ENCODE data around the gene SPAG4. TPM values are rescaled to one million over a fixed set of nuclear protein-coding genes. Genes with fewer than 3 reads are reported as not detected.

The SPAG4 gene, protein sequence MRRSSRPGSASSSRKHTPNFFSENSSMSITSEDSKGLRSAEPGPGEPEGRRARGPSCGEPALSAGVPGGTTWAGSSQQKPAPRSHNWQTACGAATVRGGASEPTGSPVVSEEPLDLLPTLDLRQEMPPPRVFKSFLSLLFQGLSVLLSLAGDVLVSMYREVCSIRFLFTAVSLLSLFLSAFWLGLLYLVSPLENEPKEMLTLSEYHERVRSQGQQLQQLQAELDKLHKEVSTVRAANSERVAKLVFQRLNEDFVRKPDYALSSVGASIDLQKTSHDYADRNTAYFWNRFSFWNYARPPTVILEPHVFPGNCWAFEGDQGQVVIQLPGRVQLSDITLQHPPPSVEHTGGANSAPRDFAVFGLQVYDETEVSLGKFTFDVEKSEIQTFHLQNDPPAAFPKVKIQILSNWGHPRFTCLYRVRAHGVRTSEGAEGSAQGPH
- total RNA-seq (0.85 TPM), polyA plus RNA-seq (4.4 TPM)
- long read RNA-seq, donor 1, result 0 reads
- long read RNA-seq, donor 2, partial matches to known transcripts, result 387 of 412 reads
- long read RNA-seq, donor 2, other reads (novel, unspliced or antisense), result 25 of 412 reads
- long read RNA-seq, donor 3, partial matches to known transcripts, result 0 of 1 reads
- long read RNA-seq, donor 3, other reads (novel, unspliced or antisense), result 0 of 1 reads
- long read RNA-seq, donor 4, result 0 reads
- long read RNA-seq, donor 5, result 0 reads
- long read RNA-seq, donor 6, result 0 reads
- long read RNA-seq, donor 7, result 0 reads
- long read RNA-seq, donor 8, result 0 reads
- long read RNA-seq, donor 9, result 0 reads
- long read RNA-seq, donor 10, result 0 reads

GRCh38 chr20:35615667-35616464 lies at the start of gene SPAG4:
Gene SPAG4, plus strand, starts transcription at chr20:35615829. Its CDS starts 175 bp downstream, at chr20:35616004.
- Histone ChIP-seq H3K36me3 (ENCODE audit: control insufficient read depth in 2 of 2, insufficient read depth in 2 of 2, low read length in 1 of 2) (peaks cover 0 to 2% of the 10 kb centered on the region in 2 donors), H3K9me3 (ENCODE audit: control insufficient read depth in 2 of 2, insufficient read depth in 1 of 2, low read length in 1 of 2) (peaks cover 0 to 16% of the 10 kb centered on the region in 2 donors), H3K27ac (ENCODE audit: low read depth in 1 of 2, low read length in 1 of 2) (peak within 1 kb of the TSS; percentile 67 to 78), H3K4me3 (ENCODE audit: low read length in 2 of 2) (peak within 1 kb of the TSS; percentile 46 to 52), H3K27me3 (ENCODE audit: control insufficient read depth in 2 of 2, insufficient read depth in 1 of 2, low read length in 1 of 2) (peaks cover 22 to 41% of the 10 kb centered on the region in 2 donors), H3K4me1 (ENCODE audit: control insufficient read depth in 2 of 2, insufficient read depth in 2 of 2, low read length in 2 of 2) (peaks cover 25 to 42% of the 10 kb centered on the region in 2 donors)
- WGBS, result under 1% methylated on average over 68 of the region's 68 CpGs
- DNase-seq (ENCODE audit: low read depth in 6 of 9, low spot score in 9 of 9), result peak; percentile 89 to 98 (median 96)

DNA sequence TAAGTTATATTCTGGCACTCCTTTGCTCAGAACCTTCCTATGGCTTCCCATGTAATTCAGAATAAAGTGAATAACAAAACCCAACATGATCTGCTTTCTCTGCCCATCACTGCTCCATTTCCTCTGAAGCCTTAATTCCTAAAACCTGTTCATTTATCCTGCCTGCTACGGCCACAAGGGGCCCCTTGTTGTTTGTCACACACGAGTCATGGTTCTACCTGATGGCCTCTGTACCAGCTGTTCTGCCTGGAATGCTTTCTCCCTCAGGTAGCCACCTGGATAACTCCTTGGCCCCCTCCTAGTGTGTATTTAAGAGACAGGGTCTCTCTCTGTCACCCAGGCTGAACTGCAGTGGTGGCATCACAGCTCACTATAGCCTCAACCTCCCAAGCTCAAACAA lies 47.0 kb upstream of the SPAG4 start:
- DNase-seq (ENCODE audit: low read depth in 6 of 9, low spot score in 9 of 9), result no peak
- H3K9me3 ChIP-seq (ENCODE audit: control insufficient read depth in 2 of 2, insufficient read depth in 1 of 2, low read length in 1 of 2), result peaks cover 1 to 9% of the 10 kb centered on the region in 2 donors
- H3K27ac ChIP-seq (ENCODE audit: low read depth in 1 of 2, low read length in 1 of 2), result no peak overlapping the region
- H3K36me3 ChIP-seq (ENCODE audit: control insufficient read depth in 2 of 2, insufficient read depth in 2 of 2, low read length in 1 of 2), result no peaks in the 10 kb centered on the region
- H3K27me3 ChIP-seq (ENCODE audit: control insufficient read depth in 2 of 2, insufficient read depth in 1 of 2, low read length in 1 of 2), result no peaks in the 10 kb centered on the region
- no peaks in the 10 kb centered on the region for H3K4me1 ChIP-seq (ENCODE audit: control insufficient read depth in 2 of 2, insufficient read depth in 2 of 2, low read length in 2 of 2)
- 19% methylated on average over 2 of the region's 2 CpGs for WGBS
- no peak overlapping the region for H3K4me3 ChIP-seq (ENCODE audit: low read length in 2 of 2)

DNA sequence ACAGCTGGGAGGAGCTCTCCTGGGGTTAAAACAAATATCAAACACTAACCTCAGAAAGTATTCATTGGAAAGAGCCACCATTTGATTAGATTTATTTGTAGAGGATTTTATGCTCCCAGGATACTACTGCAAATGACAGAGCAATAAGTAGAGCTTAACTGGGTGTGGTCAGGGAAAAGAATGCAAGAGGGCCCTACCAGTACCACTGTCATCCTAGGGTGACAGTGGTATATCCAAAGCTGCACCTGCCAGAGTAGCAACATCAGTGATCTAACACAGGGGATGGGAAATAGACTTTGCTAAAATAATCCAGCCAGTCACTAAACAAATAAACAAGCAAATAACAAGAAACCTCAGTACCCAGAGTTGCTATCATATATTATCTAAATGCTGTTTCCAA lies 44.1 kb upstream of the SPAG4 start:
- Histone ChIP-seq H3K27ac (ENCODE audit: low read depth in 1 of 2, low read length in 1 of 2) (no peak overlapping the region), H3K4me1 (ENCODE audit: control insufficient read depth in 2 of 2, insufficient read depth in 2 of 2, low read length in 2 of 2) (no peaks in the 10 kb centered on the region), H3K36me3 (ENCODE audit: control insufficient read depth in 2 of 2, insufficient read depth in 2 of 2, low read length in 1 of 2) (no peaks in the 10 kb centered on the region), H3K4me3 (ENCODE audit: low read length in 2 of 2) (no peak overlapping the region), H3K9me3 (ENCODE audit: control insufficient read depth in 2 of 2, insufficient read depth in 1 of 2, low read length in 1 of 2) (peaks cover 1 to 9% of the 10 kb centered on the region in 2 donors), H3K27me3 (ENCODE audit: control insufficient read depth in 2 of 2, insufficient read depth in 1 of 2, low read length in 1 of 2) (no peaks in the 10 kb centered on the region)
- no peak for DNase-seq (ENCODE audit: low read depth in 6 of 9, low spot score in 9 of 9)

DNA sequence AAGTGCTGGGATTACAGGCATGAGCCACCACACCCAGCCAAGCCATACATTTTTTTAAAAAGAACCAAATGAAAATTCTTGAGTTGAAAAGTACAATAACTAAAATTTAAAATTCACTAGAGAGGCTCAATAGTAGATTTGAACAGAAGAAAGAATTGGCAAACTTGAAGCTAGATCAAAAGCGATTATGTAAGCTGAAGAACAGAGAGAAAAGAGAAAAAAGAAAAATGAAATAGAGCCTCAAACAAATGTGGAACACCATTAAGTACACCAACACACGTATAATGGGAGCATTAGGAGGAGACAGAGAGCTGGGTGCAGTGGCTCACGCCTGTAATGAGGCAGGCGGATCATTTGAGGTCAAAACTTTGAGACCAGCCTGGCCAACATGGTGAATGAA lies 42.8 kb upstream of the SPAG4 start:
- H3K36me3 ChIP-seq (ENCODE audit: control insufficient read depth in 2 of 2, insufficient read depth in 2 of 2, low read length in 1 of 2), result no peaks in the 10 kb centered on the region
- H3K4me3 ChIP-seq (ENCODE audit: low read length in 2 of 2), result no peak overlapping the region
- H3K27ac ChIP-seq (ENCODE audit: low read depth in 1 of 2, low read length in 1 of 2), result no peak overlapping the region
- DNase-seq (ENCODE audit: low read depth in 6 of 9, low spot score in 9 of 9), result no peak
- H3K27me3 ChIP-seq (ENCODE audit: control insufficient read depth in 2 of 2, insufficient read depth in 1 of 2, low read length in 1 of 2), result no peaks in the 10 kb centered on the region
- H3K9me3 ChIP-seq (ENCODE audit: control insufficient read depth in 2 of 2, insufficient read depth in 1 of 2, low read length in 1 of 2), result peaks cover 1 to 9% of the 10 kb centered on the region in 2 donors
- WGBS, result 94% methylated on average over 4 of the region's 4 CpGs
- no peaks in the 10 kb centered on the region for H3K4me1 ChIP-seq (ENCODE audit: control insufficient read depth in 2 of 2, insufficient read depth in 2 of 2, low read length in 2 of 2)

GRCh38 chr20:35575958-35576357 lies 39.7 kb upstream of the SPAG4 start:
- WGBS, result 84% methylated on average over 4 of the region's 4 CpGs
- no peaks in the 10 kb centered on the region for H3K4me1 ChIP-seq (ENCODE audit: control insufficient read depth in 2 of 2, insufficient read depth in 2 of 2, low read length in 2 of 2)
- peaks cover 1 to 9% of the 10 kb centered on the region in 2 donors for H3K9me3 ChIP-seq (ENCODE audit: control insufficient read depth in 2 of 2, insufficient read depth in 1 of 2, low read length in 1 of 2)
- H3K27me3 ChIP-seq (ENCODE audit: control insufficient read depth in 2 of 2, insufficient read depth in 1 of 2, low read length in 1 of 2), result peaks cover 0 to 2% of the 10 kb centered on the region in 2 donors
- no peak overlapping the region for H3K27ac ChIP-seq (ENCODE audit: low read depth in 1 of 2, low read length in 1 of 2)
- no peak overlapping the region for H3K4me3 ChIP-seq (ENCODE audit: low read length in 2 of 2)
- no peaks in the 10 kb centered on the region for H3K36me3 ChIP-seq (ENCODE audit: control insufficient read depth in 2 of 2, insufficient read depth in 2 of 2, low read length in 1 of 2)
- no peak for DNase-seq (ENCODE audit: low read depth in 6 of 9, low spot score in 9 of 9)

DNA sequence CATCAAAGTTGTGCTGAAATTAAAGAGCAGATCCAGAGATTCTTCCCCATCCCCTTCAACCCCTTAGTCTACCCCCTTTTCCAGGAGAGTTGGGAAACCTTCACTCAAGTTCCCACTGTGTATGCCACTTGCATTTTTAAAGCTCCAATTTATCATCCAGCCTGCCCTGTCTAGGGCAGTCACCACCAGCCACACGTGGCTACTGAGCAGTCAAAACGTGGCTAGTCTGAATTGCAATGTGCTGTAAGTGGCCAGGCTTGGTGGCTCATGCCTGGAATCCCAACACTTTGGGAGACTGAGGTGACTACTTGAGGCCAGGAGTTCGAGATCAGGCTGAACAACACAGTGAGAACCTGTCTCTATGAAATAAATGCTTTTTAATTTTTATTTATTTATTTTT lies 38.8 kb upstream of the SPAG4 start:
- Histone ChIP-seq H3K4me3 (ENCODE audit: low read length in 2 of 2) (no peak overlapping the region), H3K27ac (ENCODE audit: low read depth in 1 of 2, low read length in 1 of 2) (no peak overlapping the region), H3K36me3 (ENCODE audit: control insufficient read depth in 2 of 2, insufficient read depth in 2 of 2, low read length in 1 of 2) (no peaks in the 10 kb centered on the region), H3K9me3 (ENCODE audit: control insufficient read depth in 2 of 2, insufficient read depth in 1 of 2, low read length in 1 of 2) (peaks cover 1 to 9% of the 10 kb centered on the region in 2 donors), H3K4me1 (ENCODE audit: control insufficient read depth in 2 of 2, insufficient read depth in 2 of 2, low read length in 2 of 2) (no peaks in the 10 kb centered on the region), H3K27me3 (ENCODE audit: control insufficient read depth in 2 of 2, insufficient read depth in 1 of 2, low read length in 1 of 2) (peaks cover 0 to 2% of the 10 kb centered on the region in 2 donors)
- 80% methylated on average over 3 of the region's 3 CpGs for WGBS
- no peak for DNase-seq (ENCODE audit: low read depth in 6 of 9, low spot score in 9 of 9)

GRCh38 chr20:35578469-35578868 lies 37.2 kb upstream of the SPAG4 start:
- Histone ChIP-seq H3K9me3 (ENCODE audit: control insufficient read depth in 2 of 2, insufficient read depth in 1 of 2, low read length in 1 of 2) (peaks cover 1 to 6% of the 10 kb centered on the region in 2 donors), H3K4me1 (ENCODE audit: control insufficient read depth in 2 of 2, insufficient read depth in 2 of 2, low read length in 2 of 2) (no peaks in the 10 kb centered on the region), H3K27me3 (ENCODE audit: control insufficient read depth in 2 of 2, insufficient read depth in 1 of 2, low read length in 1 of 2) (peaks cover 0 to 2% of the 10 kb centered on the region in 2 donors), H3K4me3 (ENCODE audit: low read length in 2 of 2) (no peak overlapping the region), H3K27ac (ENCODE audit: low read depth in 1 of 2, low read length in 1 of 2) (no peak overlapping the region), H3K36me3 (ENCODE audit: control insufficient read depth in 2 of 2, insufficient read depth in 2 of 2, low read length in 1 of 2) (no peaks in the 10 kb centered on the region)
- no peak for DNase-seq (ENCODE audit: low read depth in 6 of 9, low spot score in 9 of 9)
- 96% methylated on average over 8 of the region's 8 CpGs for WGBS

GRCh38 chr20:35579196-35579595 lies 36.4 kb upstream of the SPAG4 start:
- Histone ChIP-seq H3K36me3 (ENCODE audit: control insufficient read depth in 2 of 2, insufficient read depth in 2 of 2, low read length in 1 of 2) (no peaks in the 10 kb centered on the region), H3K27me3 (ENCODE audit: control insufficient read depth in 2 of 2, insufficient read depth in 1 of 2, low read length in 1 of 2) (peaks cover 0 to 2% of the 10 kb centered on the region in 2 donors), H3K4me1 (ENCODE audit: control insufficient read depth in 2 of 2, insufficient read depth in 2 of 2, low read length in 2 of 2) (no peaks in the 10 kb centered on the region), H3K9me3 (ENCODE audit: control insufficient read depth in 2 of 2, insufficient read depth in 1 of 2, low read length in 1 of 2) (peaks cover 1 to 5% of the 10 kb centered on the region in 2 donors), H3K27ac (ENCODE audit: low read depth in 1 of 2, low read length in 1 of 2) (no peak overlapping the region), H3K4me3 (ENCODE audit: low read length in 2 of 2) (no peak overlapping the region)
- WGBS, result 96% methylated on average over 6 of the region's 6 CpGs
- no peak for DNase-seq (ENCODE audit: low read depth in 6 of 9, low spot score in 9 of 9)
